Cerebellar nuclear complex (tissue), 1 donor: Measurements from ENCODE around the gene DRAXIN.

Experiments used
- DNase-seq, 2 experiments: peaks; one replicate each; lab custom pipeline; 2025; lab: John Stamatoyannopoulos, UW

The DRAXIN gene

DNA sequence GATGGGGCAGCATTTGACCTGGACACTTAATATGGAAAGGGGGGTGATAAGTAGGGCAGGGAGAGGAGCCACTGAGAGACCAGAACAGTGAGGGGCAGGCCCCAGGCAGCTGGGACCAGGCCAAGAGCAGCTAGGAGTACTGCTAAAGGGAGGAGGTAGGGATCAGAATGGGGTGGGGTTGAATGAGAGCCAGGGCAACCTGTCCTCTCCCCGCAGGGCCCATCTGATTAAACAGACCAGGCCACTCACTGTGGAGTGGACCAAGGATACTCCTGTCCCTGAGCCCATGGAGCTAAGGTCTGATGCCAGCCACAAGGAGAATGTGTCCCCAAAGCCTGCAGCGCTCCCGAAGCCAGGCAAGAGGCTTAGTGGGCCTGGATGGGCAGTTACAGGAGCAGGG lies 72.6 kb downstream of the DRAXIN start:
- DNase-seq = no peak

GRCh38 chr1:11764519-11764918 lies 73.0 kb downstream of the DRAXIN start:
- no peak for DNase-seq

DNA sequence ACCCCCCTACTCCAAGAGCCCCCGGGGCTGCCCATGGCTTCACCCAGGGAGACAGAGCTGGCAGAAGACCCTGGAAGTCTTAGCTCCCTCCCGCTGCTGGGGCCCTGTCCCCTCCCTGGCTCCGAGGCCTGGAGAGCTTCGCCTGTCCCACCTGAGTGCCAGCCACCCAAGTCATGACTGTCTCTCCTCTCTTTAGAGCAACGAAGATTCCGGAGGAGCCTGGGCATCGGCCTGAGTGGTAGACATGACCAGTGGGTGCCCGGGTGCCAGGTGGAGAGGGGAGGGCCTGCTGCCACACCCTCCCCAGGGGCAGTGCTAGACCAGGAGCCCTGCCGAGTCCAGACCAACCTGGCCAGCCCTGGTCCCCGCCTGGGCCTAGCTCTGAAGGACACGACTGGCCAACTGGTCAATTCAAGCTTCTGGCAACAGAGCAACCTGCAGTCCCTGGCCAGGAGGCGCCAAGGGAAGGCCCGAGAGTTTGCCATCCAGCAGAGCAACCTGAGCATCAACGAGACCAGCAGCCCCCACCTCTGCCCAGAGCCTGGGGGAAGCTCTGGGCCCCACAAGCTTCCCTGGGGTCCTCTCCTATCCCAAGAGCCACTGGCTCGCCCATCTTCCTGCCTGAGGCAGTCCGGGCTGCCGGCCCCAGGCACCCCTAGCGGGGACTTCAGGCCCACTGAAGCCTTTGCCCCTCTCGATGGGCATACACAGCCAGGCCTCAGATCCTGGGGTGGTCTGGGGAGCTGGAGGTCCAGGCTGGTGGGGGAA lies 74.3 kb downstream of the DRAXIN start:
- no peak for DNase-seq

DNA sequence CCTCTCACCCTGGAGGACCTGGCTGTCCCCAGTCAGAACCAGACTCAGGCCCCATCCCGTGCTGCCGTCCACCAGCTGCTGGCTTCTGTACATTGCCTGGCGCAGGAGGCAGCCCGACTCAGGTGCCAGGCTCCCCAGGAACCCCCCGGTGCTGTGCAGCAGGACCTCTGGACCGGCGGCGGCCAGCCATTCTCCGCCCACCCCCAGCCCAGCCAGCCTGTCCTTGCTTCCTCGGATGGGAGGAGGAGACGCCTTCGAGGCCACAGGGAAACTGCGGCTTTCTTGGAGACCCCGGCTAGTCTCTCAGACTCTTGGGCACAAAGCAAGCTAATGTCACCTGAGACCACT lies 74.9 kb downstream of the DRAXIN start:
- no peak for DNase-seq

- no peak for DNase-seq
Measured at GRCh38 chr1:11767922-11768704, 76.6 kb downstream of the DRAXIN start.

DNA sequence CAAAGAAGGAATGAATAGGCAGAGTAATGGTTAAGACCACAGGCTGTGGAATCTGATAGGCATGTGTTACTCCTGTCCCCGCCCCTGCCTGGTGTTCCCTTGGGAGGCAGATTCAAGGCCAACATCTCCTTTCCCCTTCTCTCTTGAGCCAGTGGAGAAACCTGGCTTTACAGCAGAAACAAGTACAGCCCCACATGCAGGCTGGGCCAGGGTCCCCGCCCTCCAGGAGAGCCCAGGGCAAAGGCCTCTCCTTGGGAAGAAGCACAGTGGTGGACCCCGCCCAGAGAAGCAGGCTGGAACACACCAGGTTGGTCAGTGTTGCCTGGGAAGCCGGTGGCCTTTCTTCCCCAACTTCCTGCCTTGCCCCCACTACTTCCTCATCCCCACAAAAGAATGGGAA lies 77.3 kb downstream of the DRAXIN start:
- DNase-seq = no peak

GRCh38 chr1:11769274-11769673 lies 77.8 kb downstream of the DRAXIN start:
- no peak for DNase-seq

DNA sequence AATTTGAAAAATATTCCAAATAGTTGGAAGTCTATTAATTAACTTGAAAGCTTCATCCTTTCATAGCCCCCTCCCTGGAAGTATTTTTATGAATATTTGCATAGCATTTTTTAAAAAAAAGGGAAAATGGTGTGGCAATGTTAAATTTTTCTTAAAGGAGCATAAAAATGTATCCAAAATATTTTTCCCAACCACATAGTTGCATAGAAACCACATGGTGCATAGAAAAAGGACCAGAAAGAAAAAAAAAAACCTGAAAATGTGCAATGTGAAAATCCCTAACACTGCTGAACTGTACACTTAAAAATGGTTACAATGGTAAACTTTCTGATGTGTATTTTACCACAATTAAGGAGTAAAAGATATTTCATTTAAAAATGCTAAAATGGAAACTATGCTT lies 78.5 kb downstream of the DRAXIN start:
- DNase-seq = no peak

DNA sequence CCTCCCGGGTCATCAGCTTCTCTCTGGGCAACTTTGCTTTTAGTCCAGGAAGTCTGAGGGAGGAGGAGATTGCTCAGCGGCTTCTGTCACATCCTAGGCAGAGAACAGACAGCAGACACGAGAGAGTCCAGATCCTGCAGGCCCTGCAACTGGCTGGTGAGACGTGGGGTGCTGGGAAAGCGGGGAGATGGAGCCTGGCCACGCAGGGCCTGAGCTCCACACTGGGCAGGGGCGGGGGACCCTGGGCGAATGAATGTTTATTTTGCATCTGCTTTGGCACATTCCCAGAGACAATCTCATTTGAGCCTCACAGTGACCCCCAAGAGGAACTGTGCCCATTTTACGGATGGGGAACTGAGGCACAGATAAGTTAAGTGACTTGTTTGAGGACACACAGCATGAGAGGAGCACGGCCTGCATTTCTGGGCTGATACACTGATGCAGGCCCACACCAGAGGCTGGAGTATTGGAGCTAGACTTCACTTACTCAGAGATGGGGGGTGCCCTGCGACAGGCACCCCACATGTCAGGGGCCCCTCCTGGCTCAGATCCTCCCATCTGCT lies 80.1 kb downstream of the DRAXIN start:
- no peak for DNase-seq

DNA sequence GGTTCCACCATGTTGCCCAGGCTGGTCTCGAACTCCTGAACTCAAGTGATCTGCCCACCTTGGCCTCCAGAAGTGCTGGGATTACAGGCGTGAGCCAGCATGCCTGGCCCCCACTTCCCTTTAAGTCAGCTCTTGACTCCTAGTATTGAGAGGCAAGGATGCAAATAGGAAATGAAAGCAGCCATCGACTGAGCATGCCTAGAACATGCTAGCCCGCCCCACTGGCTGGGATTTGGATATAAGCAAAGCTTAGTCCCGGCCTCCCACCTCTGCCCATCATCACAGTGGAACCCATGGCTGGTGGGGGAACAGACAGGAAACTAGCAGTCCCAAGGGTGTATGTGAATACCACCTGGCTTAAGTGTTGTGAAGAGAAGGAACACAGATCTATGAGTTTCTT lies 80.9 kb downstream of the DRAXIN start:
- DNase-seq = no peak

DNA sequence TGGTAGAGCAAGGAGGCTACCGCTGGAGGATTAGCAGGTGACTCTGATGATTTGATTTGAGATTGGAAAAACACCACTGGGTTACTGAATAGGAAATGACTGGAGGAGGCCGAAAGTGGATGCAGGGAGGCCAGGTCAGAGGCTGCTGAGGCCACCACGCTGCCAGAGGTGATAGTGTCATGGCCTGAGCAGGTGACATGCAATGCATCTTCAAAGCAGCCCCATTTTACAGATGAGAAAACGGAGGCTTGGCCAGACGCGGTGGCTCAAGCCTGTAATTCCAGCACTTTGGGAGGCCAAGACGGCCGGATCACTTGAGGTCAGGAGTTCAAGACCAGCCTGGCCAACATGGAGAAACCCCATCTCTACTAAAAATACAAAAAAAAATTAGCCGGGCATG lies 83.2 kb downstream of the DRAXIN start:
- no peak for DNase-seq
